GM18520 (cell line): ENCODE data around the gene SIRPD.
"Not testable (repeated sequence)": the region's sequence is repeated elsewhere in the genome, so short reads cannot be mapped to it uniquely, and the experiment has no call there.

Experiments used
- ATAC-seq: cut with Tn5 transposase; IDR thresholded peaks from one replicate; pipeline ENCODE4 v1.9.1; 2021; ENCODE audit not compliant: unreplicated experiment

Gene SIRPD

DNA sequence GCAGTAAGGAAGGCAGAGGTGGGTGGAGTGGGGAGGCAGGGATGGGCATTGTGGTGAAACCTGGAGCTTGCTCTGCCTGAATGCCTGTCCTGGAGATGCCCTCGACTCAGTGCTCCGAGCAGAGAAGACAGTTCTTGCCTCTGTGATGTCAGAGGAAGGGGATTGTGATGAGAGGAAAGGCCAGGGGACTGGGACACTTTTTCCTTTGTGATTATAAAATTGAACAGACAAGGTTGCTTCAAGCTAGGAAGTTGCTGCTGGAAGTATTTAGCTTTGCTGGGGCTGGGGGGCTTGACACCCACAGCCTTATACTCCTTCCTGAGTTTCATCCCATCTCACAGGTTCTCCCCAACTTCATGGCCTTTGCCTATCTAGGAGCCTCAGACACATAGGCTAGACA lies at the start of gene SIRPD:
SIRPD (minus strand) TSS at position 101 of the 400 bp plus-strand sequence; CDS start at position 49, 52 bp downstream.
- ATAC-seq = no peak

DNA sequence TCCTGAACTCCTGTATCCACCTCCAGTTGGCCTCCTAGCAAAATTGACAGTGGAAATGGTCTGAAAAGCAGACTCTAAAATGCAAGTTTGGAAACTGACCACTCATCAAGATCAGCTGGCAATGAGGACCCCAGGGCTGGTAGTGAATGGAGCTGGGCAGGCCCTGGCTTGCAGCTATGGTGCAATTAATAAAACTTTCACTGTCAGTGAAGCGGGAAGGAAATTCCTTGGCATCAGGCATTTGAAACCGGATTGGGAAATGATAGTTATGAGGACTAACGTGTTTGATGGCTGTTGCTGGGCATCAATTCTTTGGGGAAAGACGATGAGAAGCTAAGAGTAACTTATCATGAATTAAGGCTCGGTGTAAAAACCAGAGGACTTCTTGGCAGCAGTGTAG lies 43.2 kb upstream of the SIRPD start:
- no peak for ATAC-seq

DNA sequence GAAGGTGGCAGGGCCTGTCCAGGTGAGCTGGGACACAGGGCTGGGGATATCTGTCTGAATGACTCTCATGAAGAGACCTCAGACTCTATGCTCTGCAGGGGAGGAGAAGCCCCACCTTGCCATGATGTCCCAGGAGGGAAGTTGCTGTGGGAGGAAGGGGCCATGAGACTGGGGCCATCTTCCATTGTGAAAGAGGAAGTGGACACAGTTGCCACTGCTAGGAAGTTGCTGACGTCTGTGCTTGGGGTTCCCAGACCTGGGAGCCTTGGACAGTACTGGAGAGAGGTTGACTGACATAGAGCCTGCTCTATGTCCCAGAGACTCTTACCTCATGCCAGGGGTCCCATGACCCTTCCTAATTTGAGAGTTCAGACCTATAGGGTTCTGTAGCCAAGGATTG lies 37.8 kb upstream of the SIRPD start:
- no peak for ATAC-seq

DNA sequence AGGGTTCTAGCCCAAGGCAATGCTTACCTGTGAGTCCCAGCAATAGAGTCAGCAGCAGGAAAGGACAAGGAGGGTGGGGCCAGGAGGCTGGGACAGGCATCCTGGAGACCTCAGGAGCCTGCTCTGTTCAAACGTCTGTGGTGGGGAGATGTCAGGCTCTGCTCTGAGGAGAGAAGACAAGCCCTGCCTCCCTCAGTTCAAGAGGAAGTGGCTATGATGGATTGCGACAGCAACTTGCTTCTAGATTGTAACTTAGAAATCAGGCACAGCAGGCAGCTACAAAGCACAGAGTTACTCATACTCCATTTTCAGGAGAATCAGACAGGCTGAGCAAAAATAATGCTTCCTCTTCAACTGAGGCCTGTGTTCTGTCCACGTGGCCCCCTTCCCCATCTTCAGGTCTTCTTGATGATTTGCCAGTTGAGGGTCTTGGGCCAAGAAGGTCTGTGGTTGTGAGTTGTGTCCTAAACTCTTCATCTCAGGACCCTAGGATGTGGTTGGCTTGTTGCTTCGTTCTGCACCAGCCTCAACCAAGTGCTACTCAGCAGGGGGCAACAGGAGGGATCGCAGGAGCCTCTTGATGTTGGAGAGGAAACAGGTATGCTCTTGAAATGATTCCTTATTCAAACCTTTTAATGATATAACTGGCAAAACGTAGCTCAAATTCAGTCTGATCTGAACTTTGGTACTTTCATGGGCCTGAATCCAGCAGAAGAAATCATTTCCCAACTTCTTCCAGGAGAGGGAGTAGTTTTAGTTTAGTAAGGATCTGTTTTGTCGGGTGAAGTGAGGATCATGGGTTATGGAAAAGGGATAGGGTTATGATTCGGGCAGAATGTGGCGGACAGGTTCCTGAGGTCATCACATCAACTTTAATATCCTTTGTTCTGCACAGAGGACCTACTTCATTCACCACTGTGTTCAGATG lies 31.3 kb upstream of the SIRPD start:
- no peak for ATAC-seq

DNA sequence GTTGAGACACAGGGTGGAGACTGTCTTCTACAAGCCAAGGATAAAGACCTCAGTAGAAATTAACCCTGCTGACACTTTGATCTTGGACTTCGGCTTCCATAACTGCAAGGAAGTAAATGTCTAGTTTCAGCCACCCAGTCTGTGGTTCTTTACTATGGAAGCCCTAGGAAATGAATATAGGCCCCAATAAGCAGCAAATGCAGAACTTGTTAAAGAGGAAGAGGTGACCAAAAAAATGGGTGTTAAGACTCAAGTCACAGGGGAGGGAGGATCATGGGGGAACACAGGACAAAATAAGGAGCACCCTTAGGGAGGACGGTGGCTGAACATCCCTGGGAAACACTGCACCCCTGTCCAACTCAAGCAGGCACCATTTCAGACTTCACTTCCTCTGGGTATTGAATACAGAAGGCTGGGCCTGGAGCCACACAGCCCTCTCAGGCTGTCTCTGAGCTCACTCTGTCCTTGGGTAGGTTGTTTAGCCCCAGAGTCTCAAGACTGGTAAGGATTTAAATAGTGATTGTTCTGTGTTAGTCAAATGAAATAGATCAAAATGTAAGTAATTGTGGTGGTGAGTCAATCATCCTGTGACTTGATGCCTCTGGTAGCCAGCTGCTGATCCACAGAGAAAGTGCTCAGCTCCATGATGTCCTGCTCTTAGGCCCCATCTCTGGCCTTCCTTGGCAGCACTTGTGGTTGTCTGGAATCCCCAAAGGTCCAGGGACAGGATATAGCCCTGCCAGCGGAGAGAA lies 30.5 kb upstream of the SIRPD start:
- no peak for ATAC-seq

DNA sequence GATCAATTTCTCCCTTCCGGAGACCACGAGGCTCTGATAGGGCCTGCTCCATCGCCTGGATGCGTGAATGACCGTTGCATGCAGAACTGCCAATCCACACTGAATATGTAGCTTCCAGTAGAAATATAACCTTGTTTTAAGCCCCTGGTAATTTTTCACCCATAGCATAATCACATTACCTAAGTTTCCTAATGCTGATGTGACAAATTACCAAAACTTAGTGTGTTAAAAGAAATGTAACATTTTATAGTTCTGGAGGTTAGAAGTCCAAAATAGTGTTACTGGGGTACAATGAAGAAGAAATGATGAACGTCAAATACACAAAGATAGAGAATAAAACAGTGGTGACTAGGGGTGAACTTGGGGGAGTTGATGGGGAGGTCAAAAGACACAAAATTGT lies 22.0 kb upstream of the SIRPD start:
- no peak for ATAC-seq

DNA sequence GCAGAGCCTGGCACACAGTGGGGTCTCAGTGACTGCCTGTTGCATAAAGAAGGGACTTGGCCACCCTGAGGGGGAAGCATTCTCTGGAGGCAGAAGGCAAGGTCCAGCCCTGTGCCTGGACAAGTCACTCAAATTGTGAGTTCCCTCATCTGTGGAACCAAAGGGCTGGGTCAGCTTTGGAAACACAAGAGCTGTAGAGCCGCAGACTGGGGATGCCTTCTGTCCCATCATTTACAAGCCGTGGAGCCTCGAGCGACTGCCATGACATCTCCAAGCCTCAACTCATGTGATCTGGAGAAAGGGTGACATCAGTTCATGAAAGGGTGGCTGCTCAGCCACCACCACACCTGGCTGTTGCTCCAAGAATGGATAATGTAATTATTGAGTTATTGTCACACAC lies 20.4 kb upstream of the SIRPD start:
- no peak for ATAC-seq

DNA sequence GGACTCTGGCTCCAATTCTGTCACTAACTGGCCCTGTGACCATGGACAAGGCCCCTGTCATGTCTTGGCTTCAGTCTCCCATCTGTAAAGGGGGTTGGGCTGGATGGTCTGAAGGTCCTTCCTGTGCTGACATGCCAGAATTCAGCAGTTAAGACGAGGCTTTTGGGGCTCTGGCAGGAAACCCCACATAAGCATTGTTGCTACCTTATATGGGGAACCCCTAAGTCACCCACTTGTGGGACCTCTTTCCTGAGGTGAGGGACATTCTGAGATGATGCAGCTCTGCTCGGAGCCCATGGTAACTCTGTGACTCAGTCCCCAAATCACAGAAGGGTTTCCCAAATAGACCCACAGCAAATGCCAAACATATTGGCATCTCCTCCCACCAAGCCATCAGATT lies 19.8 kb upstream of the SIRPD start:
- not testable (repeated sequence) for ATAC-seq

DNA sequence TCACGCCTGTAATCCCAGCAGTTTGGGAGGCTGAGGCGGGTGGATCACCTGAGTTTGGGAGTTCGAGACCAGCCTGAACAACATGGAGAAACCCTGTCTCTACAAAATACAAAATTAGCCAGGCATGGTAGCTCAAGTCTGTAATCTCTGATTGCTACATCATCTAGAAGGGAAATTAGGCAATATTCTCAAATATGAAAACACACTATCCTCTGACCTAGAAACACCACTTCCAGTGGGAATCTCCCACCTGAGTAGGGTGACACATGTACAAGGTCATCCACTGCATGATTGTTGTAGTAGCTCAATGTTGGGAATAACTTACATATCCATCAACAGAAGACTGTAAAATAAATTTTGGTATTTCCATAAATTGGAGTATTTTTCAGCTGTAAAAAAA lies 19.1 kb upstream of the SIRPD start:
- ATAC-seq = no peak

DNA sequence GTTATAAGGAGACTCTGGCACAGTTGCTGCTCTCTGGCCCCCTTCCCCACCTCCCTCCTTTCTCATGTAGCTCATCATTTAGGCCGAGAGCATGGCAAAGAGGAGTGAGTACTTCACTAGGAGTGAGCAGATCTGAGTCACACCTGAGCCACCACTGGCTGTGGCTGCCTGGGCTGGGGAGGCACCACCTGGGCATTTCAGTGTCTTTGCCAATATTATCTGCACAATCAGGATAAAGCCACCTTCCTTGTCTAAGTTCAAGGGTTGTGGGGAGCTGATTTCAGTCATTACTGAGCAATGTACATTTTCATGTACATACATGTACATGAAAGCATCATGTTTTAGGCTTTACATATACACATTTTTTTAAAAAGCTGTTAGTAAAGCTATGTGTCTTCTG lies 18.5 kb upstream of the SIRPD start:
- ATAC-seq = not testable (repeated sequence)

DNA sequence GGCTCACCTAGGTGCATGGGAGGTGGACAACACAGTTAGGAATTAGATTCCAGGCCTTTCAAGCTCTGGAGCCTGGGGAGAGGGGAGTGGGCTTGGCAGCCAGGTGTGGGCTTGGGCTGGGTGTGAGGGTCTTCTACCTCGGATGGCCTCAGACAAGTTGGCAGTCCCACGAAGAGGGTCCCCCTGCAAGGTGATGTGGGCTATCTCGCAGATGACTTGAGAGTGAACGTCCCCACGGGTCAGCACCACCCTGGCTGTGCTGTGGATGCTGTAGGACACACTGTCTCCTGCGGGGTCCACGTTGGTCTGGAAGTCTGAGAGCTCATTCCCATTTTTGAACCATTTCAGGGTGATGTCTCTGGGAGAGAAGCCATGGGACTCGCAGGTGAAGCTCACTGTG lies 14.1 kb upstream of the SIRPD start:
- ATAC-seq = not testable (repeated sequence)

DNA sequence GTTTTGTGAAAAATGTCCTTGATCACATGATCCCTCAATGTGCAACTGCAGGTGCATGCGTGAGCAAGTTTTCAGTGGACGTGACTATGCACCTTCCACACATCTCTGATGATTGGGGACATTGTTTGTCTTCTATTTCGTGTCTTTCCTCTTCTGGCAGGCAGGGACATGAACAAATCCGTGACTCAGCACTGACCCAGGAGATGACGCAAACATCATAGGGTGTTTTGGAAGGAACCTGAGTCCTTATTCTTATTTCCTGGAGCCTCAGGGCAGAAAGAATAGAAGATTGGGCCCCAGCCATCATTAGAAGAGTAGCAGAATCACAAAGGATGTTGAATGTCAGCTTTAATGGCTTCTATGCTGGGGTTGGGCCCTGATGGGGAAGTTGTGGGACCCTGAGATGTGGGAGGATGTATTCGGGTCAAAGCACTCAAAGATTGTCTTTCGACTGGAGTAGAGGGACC lies 11.9 kb upstream of the SIRPD start:
- ATAC-seq = no peak

DNA sequence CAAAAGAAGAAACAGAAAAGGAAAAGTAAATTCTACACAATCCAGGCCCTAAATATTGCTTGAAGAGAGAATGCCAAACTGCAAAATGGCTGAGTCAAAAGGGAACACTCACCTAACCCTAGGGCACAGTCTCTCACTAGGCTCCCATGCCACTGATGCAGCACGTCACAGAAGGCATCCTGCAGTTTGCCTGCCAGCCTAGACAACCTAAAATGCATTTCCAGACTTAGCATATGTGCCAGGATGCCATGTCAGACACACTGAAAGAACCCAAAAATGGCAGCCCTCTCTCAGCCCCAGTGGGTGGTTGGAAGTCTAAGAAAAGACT lies 10.6 kb upstream of the SIRPD start:
- no peak for ATAC-seq

DNA sequence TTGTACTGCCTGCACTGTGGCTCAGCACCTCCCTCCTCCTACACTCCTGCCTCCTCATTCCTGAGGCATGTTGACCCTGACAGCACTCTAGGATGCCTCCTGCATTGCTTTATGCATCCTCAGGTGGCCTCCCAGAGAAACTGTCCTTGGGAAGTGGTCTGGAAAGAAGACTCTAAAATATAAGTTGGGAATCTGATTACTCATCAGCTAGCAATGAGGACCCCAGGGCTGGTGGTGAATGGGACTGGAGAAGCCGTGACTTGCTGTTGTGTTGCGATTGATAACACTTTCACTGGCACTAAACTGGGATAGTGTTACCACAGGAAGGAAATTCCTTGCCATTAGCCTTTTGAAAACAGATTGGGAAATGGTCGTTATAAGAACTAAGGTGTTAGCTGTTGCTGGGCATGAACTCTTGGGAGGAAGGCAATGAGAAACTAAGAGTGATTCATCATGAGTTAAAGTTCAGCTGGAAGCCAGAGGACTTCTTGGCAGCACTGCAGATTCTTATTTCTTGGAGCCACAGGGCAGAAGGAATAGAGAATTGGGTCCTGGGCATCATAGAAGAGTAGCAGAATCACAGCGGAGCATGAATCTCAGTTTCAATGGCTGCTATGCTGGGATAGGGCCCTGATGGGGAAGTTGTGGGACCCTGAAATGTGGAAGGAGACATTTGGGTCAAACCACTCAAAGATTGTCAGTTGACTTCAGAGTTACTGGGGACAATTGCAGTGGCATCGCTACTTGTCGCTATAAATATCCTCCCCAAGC lies 10.1 kb upstream of the SIRPD start:
- no peak for ATAC-seq

DNA sequence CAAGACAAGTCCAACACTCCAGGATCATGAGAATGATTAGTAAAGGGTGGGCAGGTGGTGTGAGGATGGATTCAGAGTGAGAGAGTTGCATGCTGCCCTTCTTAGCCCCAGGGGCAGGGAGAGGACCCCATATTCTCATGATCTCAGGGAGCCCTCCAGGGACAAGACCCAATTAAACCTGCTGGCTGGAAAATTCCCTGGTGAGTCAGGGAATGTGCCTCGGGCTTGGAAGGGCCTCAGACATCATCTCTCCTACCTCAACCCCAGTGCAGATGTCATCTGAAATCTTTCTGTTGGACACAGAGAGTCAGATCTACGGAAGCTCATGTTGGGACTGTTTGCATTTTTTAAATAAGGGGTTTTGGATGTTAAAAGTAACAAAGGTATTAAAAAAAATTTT lies 9.2 kb upstream of the SIRPD start:
- ATAC-seq = no peak

DNA sequence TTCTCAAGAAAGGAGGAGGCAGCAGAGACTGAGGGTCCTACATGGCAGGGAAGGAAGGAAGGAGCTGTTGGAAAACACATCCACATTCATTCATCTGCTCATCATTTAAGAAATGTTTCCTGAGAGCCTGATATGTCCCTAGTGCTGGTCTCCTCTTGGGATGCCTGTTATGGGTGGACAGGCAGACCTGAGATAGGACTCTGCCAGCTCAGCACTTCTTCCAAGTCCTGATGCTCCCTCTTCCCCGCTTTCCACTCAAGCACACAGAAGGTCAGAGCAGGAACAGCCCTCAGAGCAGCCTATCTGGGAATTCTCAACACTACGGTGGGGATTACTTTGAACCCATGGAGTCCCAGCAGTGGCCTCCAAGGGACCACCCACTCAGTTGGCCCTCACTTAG lies 8.0 kb upstream of the SIRPD start:
- ATAC-seq = no peak

DNA sequence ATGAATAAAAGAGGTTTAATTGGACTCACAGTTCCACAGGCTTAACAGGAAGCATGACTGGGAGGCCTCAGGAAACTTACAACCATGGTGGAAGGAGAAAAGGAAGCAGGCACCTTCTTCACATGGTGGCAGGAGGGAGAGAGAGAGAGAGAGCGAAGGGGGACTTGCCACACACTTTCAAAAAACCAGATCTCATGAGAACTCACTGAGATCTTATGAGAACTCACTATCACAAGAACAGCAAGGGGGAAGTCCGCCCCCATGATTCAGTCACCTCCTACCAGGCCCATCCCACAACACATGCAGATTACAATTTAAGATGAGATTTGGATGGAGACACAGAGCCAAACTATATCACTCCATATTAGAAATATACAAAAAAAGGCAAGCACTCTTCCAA lies 6.1 kb upstream of the SIRPD start:
- no peak for ATAC-seq

DNA sequence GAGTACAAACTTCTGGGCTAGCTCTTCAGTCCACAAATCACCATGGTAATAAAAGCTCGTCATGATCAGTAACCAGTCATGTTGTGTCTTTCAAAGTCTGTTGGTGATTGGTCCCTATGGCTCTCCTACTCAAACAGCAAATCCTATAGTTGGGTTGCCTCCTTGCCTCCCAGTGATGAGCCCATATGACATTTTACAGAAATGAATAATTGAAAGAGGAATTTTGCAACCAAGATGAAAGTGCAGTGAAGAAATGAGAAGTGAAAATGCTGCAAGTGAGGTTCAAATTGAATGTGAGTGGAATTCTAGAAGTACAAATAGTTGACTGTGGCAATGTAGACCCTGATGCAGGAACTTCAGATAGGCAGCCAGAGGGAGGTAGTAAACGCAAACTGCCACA lies 5.1 kb upstream of the SIRPD start:
- ATAC-seq = no peak

DNA sequence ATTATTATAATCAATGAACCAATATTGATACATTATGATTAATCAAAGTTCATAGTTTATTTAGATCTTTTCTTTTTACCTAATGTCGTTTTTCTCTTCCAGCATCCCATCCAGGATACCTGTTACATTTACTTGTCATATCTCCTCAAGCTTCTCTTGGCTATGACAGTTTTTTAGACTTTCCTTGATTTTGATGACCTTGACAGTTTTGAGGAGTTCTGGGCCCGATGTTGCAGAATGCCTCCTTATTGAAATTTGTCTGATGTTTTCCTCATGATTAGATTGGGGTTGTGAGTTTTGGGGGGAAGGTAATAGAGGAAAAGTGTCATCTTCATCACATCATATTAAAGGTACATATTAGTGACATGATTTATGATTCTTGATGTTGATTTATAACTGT lies 3.8 kb upstream of the SIRPD start:
- no peak for ATAC-seq

DNA sequence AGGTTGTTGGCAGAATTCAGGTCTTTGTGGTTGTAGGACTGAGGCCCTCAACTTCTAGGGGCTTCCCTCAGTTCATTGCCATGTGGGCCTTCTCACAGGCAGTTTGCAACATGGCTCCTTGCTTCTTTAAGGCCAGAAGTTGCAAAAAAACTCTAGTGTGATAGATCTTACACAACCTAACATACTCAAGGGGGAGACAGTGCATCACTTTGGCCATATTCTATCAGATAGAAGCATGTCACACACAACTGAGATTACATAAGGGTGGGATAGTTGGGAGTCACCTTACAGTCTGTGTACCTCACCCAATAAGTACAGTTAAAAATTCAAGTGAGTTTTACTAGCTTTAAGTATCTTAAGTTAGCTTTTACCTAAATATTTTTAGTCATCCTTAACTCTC lies 1.6 kb downstream of the SIRPD start:
- ATAC-seq = no peak

DNA sequence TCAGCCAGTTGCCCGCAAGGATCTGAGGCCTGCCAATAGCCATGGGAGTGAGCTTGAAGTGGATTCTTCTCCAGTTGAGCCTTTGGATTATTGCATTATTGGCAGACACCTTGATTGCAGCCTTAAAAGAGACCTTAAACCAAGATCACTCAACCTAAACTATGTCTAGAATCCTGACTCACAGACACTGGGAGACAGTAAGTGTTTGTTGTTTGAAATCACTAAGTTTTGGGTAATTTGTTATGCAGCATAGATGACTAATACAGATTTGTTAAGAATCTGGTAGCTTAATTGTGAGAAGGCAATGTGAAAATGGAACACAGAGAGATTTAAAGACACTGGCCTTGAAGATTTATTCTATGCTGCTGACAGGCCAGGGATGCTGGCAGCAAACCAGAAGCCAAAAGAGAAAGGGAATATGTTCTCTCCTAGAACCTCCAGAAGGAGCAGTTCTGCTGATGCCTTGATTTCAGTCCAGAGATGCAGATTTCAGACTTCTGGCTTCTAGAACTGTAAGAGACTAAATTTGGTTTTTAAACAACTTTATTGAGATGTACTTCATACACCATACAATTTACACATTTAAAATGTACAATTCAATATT lies 17.6 kb downstream of the SIRPD start:
- no peak for ATAC-seq
